Suprapubic skin (tissue), 3 donors: ENCODE results near the gene TMEM54.

ENCODE experiments used
- CTCF ChIP-seq, 2 donors: fragments of 200-600 bp in 1 of 2; fragments of 450-650 bp in 1 of 2; sonication (generic) in 1 of 2; IDR thresholded peaks; one replicate each; pipeline ENCODE4 v1.5.1; 2016 to 2019; ENCODE audit warnings: antibody characterized with exemption in 2 of 2, mild to moderate bottlenecking in 1 of 2, moderate library complexity in 1 of 2
- POLR2A ChIP-seq, 2 donors: fragments of 450-650 bp; IDR thresholded peaks; one replicate each; pipeline ENCODE4 v1.6.1; 2017; ENCODE audit warnings: antibody characterized with exemption in 2 of 2, mild to moderate bottlenecking in 2 of 2, moderate library complexity in 2 of 2

- TF ChIP-seq POLR2A (IDR thresholded peaks at IDR 0.05) = no peak
- TF ChIP-seq CTCF (IDR thresholded peaks at IDR 0.05) = no peak
Measured at GRCh38 chr1:32891241-32891570, 10.0 kb downstream of the TMEM54 start.
